ENCODE measurements around the gene BIK. TPM values are rescaled to one million over a fixed set of nuclear protein-coding genes. Genes with fewer than 3 reads are reported as not detected.

The BIK gene
- total RNA-seq, 1 experiment from 2014 or later, result 3.2 TPM

DNA sequence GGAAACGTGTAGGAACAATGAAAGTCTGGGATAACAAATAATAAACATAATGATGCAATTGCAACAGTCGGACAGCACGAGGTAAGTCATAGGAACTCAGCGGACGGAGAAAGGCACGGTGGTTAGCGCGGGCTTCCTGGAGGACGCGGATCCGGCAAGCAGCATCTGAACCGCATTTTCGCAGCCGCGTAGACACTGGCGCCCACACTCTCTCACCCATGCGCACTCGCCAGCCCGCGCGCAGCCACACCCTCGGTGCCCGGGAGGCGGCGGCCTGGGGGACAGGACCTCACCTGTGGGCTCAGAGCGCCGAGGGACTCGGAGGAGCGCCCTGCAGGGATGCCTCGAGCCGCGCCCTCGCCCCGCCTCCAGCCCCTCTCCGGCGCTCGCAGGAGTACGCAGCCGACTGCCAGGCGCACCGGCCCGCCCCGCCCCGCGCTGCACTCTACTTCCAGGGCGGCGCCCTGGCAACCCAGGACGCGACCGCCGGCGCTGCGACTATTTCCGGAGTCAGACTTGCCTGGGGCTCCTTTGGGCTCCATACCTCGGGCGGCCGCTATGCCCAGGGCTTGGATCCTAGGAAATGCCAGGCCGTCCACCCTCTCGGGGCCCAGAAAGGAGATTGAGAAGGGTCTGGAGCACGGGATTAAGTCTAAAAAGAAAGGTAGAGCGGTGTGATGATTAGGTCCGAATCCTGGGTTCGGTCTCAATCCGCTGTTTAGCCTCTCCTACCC lies 21.4 kb upstream of the BIK start, which contains the start of gene TTLL1 (continued):
- TF ChIP-seq, protein P1, sequence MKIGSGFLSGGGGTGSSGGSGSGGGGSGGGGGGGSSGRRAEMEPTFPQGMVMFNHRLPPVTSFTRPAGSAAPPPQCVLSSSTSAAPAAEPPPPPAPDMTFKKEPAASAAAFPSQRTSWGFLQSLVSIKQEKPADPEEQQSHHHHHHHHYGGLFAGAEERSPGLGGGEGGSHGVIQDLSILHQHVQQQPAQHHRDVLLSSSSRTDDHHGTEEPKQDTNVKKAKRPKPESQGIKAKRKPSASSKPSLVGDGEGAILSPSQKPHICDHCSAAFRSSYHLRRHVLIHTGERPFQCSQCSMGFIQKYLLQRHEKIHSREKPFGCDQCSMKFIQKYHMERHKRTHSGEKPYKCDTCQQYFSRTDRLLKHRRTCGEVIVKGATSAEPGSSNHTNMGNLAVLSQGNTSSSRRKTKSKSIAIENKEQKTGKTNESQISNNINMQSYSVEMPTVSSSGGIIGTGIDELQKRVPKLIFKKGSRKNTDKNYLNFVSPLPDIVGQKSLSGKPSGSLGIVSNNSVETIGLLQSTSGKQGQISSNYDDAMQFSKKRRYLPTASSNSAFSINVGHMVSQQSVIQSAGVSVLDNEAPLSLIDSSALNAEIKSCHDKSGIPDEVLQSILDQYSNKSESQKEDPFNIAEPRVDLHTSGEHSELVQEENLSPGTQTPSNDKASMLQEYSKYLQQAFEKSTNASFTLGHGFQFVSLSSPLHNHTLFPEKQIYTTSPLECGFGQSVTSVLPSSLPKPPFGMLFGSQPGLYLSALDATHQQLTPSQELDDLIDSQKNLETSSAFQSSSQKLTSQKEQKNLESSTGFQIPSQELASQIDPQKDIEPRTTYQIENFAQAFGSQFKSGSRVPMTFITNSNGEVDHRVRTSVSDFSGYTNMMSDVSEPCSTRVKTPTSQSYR (CRISPR knock-in tag; IDR thresholded peaks at IDR 0.05), result 0 out of 2 replicates have a peak, but pooled peaks have one; percentile 10
- TF ChIP-seq ATF1 (CRISPR knock-in tag; IDR thresholded peaks at IDR 0.05) (no peak), CBFB (CRISPR knock-in tag; IDR thresholded peaks at IDR 0.05; ENCODE audit: low read depth) (0 out of 2 replicates have a peak, but pooled peaks have one; percentile 73), TEAD1 (CRISPR knock-in tag; IDR thresholded peaks at IDR 0.05) (peak; percentile 61; the same call in 1 of the 2 replicates), ESRRA (CRISPR knock-in tag; IDR thresholded peaks at IDR 0.05; ENCODE audit: borderline replicate concordance) (peak; percentile 68; the same call in 1 of the 2 replicates), EMX1 (CRISPR knock-in tag; IDR thresholded peaks at IDR 0.05) (no peak), NFE2L1 (CRISPR knock-in tag; IDR thresholded peaks at IDR 0.05) (peak; percentile 66; the same call in 1 of the 2 replicates), KAT7 (CRISPR knock-in tag; IDR thresholded peaks at IDR 0.05; ENCODE audit: borderline replicate concordance) (peak; percentile 73; the same call in 1 of the 2 replicates), ZBTB21 (CRISPR knock-in tag; IDR thresholded peaks at IDR 0.05; ENCODE audit: borderline replicate concordance) (peak; percentile 55; the same call in 1 of the 2 replicates), FOXP1 (CRISPR knock-in tag; IDR thresholded peaks at IDR 0.05; ENCODE audit: borderline replicate concordance) (peak; percentile 93), SP1 (CRISPR knock-in tag; conservative IDR thresholded peaks at IDR 0.05) (peak; percentile 89), NR1H2 (CRISPR knock-in tag; IDR thresholded peaks at IDR 0.05) (no peak), MXD4 (CRISPR knock-in tag; IDR thresholded peaks at IDR 0.05; ENCODE audit: borderline replicate concordance) (no peak), ZNF423 (CRISPR knock-in tag; IDR thresholded peaks at IDR 0.05) (0 out of 2 replicates have a peak, but pooled peaks have one; percentile 20), FOXK1 (CRISPR knock-in tag; IDR thresholded peaks at IDR 0.05) (peak; percentile 19; the same call in 1 of the 2 replicates), TEAD4 (CRISPR knock-in tag; IDR thresholded peaks at IDR 0.05) (no peak), ELF4 (CRISPR knock-in tag; IDR thresholded peaks at IDR 0.05; ENCODE audit: low read depth) (no peak), CREM (CRISPR knock-in tag; IDR thresholded peaks at IDR 0.05) (0 out of 2 replicates have a peak, but pooled peaks have one; percentile 64), MYBL2 (CRISPR knock-in tag; IDR thresholded peaks at IDR 0.05) (peak; percentile 65; the same call in 1 of the 2 replicates), GABPB1 (CRISPR knock-in tag; IDR thresholded peaks at IDR 0.05) (peak; percentile 59; the same call in 1 of the 2 replicates)
- TF ChIP-seq, protein P2, sequence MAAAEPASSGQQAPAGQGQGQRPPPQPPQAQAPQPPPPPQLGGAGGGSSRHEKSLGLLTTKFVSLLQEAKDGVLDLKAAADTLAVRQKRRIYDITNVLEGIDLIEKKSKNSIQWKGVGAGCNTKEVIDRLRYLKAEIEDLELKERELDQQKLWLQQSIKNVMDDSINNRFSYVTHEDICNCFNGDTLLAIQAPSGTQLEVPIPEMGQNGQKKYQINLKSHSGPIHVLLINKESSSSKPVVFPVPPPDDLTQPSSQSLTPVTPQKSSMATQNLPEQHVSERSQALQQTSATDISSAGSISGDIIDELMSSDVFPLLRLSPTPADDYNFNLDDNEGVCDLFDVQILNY (CRISPR knock-in tag; IDR thresholded peaks at IDR 0.05), result peak; percentile 67; the same call in 1 of the 2 replicates
- TF ChIP-seq, protein P3, sequence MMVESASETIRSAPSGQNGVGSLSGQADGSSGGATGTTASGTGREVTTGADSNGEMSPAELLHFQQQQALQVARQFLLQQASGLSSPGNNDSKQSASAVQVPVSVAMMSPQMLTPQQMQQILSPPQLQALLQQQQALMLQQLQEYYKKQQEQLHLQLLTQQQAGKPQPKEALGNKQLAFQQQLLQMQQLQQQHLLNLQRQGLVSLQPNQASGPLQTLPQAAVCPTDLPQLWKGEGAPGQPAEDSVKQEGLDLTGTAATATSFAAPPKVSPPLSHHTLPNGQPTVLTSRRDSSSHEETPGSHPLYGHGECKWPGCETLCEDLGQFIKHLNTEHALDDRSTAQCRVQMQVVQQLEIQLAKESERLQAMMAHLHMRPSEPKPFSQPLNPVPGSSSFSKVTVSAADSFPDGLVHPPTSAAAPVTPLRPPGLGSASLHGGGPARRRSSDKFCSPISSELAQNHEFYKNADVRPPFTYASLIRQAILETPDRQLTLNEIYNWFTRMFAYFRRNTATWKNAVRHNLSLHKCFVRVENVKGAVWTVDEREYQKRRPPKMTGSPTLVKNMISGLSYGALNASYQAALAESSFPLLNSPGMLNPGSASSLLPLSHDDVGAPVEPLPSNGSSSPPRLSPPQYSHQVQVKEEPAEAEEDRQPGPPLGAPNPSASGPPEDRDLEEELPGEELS (CRISPR knock-in tag; IDR thresholded peaks at IDR 0.05), result peak; percentile 69; the same call in 1 of the 2 replicates
- TF ChIP-seq, protein P4, sequence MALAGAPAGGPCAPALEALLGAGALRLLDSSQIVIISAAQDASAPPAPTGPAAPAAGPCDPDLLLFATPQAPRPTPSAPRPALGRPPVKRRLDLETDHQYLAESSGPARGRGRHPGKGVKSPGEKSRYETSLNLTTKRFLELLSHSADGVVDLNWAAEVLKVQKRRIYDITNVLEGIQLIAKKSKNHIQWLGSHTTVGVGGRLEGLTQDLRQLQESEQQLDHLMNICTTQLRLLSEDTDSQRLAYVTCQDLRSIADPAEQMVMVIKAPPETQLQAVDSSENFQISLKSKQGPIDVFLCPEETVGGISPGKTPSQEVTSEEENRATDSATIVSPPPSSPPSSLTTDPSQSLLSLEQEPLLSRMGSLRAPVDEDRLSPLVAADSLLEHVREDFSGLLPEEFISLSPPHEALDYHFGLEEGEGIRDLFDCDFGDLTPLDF (CRISPR knock-in tag; IDR thresholded peaks at IDR 0.05), result no peak
- TF ChIP-seq, protein P5, sequence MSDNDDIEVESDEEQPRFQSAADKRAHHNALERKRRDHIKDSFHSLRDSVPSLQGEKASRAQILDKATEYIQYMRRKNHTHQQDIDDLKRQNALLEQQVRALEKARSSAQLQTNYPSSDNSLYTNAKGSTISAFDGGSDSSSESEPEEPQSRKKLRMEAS (CRISPR knock-in tag; IDR thresholded peaks at IDR 0.05), result peak; percentile 87

Data from WTC11 (cell line).